ENCODE results near the gene RNF121. TPM values are rescaled to one million over a fixed set of nuclear protein-coding genes. Genes with fewer than 3 reads are reported as not detected.
"Not testable (repeated sequence)": the region's sequence is repeated elsewhere in the genome, so short reads cannot be mapped to it uniquely, and the experiment has no call there.

The RNF121 gene
- total and polyA plus RNA-seq, 2 donors (not counting 1 experiment from before 2014, with no cell fraction given): 31.7 to 56.0 TPM

GRCh38 chr11:71908218-71908617 lies 20.6 kb upstream of the RNF121 start:
- H3K9me3 Mint-ChIP-seq (ENCODE audit: insufficient read depth): no peaks in the 10 kb centered on the region
- no peak overlapping the region for H3K4me2 ChIP-seq (replicated peaks; ENCODE audit: low read depth, low read length, poor library complexity, severe bottlenecking)
- no peak for ATAC-seq (ENCODE audit: low read depth)
- no peak overlapping the region for H3K4me3 Mint-ChIP-seq
- no peak for DNase-seq
- H4K20me1 ChIP-seq (ENCODE audit: control insufficient read depth, insufficient read depth, low read length, poor library complexity, severe bottlenecking): no peaks in the 10 kb centered on the region
- H3K79me2 ChIP-seq (ENCODE audit: control insufficient read depth, insufficient read depth, low read length): no peaks in the 10 kb centered on the region
- peaks cover 1 to 10% of the 10 kb centered on the region in 2 experiments for H3K36me3 ChIP-seq (replicated peaks in 1 of 2; ENCODE audit: control extremely low read depth in 1 of 2, control insufficient read depth in 1 of 2, extremely low read depth in 1 of 2, insufficient read depth in 2 of 2, low read length in 1 of 2)
- no peaks in the 10 kb centered on the region for H3K27me3 ChIP-seq (replicated peaks in 1 of 4; ENCODE audit: control extremely low read depth in 1 of 4, control insufficient read depth in 3 of 4, insufficient read depth in 4 of 4, low read length in 3 of 4)
- H3K27me3 Mint-ChIP-seq: no peaks in the 10 kb centered on the region
- no peak for TF ChIP-seq EZH2 (IDR thresholded peaks at IDR 0.05; ENCODE audit: borderline replicate concordance, insufficient read depth, low read depth, low read length, poor library complexity, severe bottlenecking)
- TF ChIP-seq, protein P1, sequence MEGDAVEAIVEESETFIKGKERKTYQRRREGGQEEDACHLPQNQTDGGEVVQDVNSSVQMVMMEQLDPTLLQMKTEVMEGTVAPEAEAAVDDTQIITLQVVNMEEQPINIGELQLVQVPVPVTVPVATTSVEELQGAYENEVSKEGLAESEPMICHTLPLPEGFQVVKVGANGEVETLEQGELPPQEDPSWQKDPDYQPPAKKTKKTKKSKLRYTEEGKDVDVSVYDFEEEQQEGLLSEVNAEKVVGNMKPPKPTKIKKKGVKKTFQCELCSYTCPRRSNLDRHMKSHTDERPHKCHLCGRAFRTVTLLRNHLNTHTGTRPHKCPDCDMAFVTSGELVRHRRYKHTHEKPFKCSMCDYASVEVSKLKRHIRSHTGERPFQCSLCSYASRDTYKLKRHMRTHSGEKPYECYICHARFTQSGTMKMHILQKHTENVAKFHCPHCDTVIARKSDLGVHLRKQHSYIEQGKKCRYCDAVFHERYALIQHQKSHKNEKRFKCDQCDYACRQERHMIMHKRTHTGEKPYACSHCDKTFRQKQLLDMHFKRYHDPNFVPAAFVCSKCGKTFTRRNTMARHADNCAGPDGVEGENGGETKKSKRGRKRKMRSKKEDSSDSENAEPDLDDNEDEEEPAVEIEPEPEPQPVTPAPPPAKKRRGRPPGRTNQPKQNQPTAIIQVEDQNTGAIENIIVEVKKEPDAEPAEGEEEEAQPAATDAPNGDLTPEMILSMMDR (IDR thresholded peaks at IDR 0.05): no peak
- H3K4me3 ChIP-seq (ENCODE audit: control extremely low read depth in 1 of 5, extremely low read depth in 1 of 5, insufficient read depth in 1 of 5, low read depth in 2 of 5, low read length in 4 of 5): no peak overlapping the region
- ChIA-PET POLR2A (no interaction called here), CTCF (no interaction called here)
- H3K9ac ChIP-seq (ENCODE audit: low read length): no peak overlapping the region
- peaks cover 3% of the 10 kb centered on the region for H3K4me1 Mint-ChIP-seq
- 100% methylated on average over 3 of the region's 9 CpGs for WGBS (ENCODE audit: insufficient coverage)
- H2AFZ ChIP-seq (ENCODE audit: insufficient read depth, low read depth, low read length, poor library complexity, severe bottlenecking): no peak overlapping the region
- no peaks in the 10 kb centered on the region for H3K9me3 ChIP-seq (ENCODE audit: control extremely low read depth in 1 of 3, control insufficient read depth in 2 of 3, insufficient read depth in 1 of 3, low read length in 2 of 3)
- H3K27ac ChIP-seq (ENCODE audit: low read length in 2 of 2): no peak overlapping the region
- H3K27ac Mint-ChIP-seq: no peak overlapping the region
- intact Hi-C loops (cut with micrococcal nuclease): no loop called here
- H3K4me1 ChIP-seq (ENCODE audit: control insufficient read depth in 2 of 2, insufficient read depth in 2 of 2, low read length in 2 of 2): no peaks in the 10 kb centered on the region

GRCh38 chr11:71910775-71911174 lies 18.1 kb upstream of the RNF121 start:
- intact Hi-C loops (cut with micrococcal nuclease); CTCF ChIA-PET; H4K20me1 ChIP-seq (ENCODE audit: control insufficient read depth, insufficient read depth, low read length, poor library complexity, severe bottlenecking); H2AFZ ChIP-seq (ENCODE audit: insufficient read depth, low read depth, low read length, poor library complexity, severe bottlenecking); ATAC-seq (ENCODE audit: low read depth); H3K4me3 Mint-ChIP-seq; DNase-seq; H3K4me1 ChIP-seq (ENCODE audit: control insufficient read depth in 2 of 2, insufficient read depth in 2 of 2, low read length in 2 of 2); H3K9ac ChIP-seq (ENCODE audit: low read length); H3K4me3 ChIP-seq (ENCODE audit: control extremely low read depth in 1 of 5, extremely low read depth in 1 of 5, insufficient read depth in 1 of 5, low read depth in 2 of 5, low read length in 4 of 5); H3K9me3 Mint-ChIP-seq (ENCODE audit: insufficient read depth); H3K27ac ChIP-seq (ENCODE audit: low read length in 2 of 2); H3K27ac Mint-ChIP-seq; H3K79me2 ChIP-seq (ENCODE audit: control insufficient read depth, insufficient read depth, low read length); H3K27me3 Mint-ChIP-seq; H3K4me2 ChIP-seq (replicated peaks; ENCODE audit: low read depth, low read length, poor library complexity, severe bottlenecking); H3K9me3 ChIP-seq (ENCODE audit: control extremely low read depth in 1 of 3, control insufficient read depth in 2 of 3, insufficient read depth in 1 of 3, low read length in 2 of 3); H3K4me1 Mint-ChIP-seq; H3K27me3 ChIP-seq (replicated peaks in 1 of 4; ENCODE audit: control extremely low read depth in 1 of 4, control insufficient read depth in 3 of 4, insufficient read depth in 4 of 4, low read length in 3 of 4): not testable (repeated sequence)
- POLR2A ChIA-PET: interaction anchor here (1.2 kb wide), 1 partner anchor 17 kb away, joined by 4 read pairs; the partner anchor contains the start of gene XNDC1N
- WGBS (ENCODE audit: insufficient coverage): 100% methylated on average over 5 of the region's 5 CpGs
- peaks cover 6 to 26% of the 10 kb centered on the region in 2 experiments for H3K36me3 ChIP-seq (replicated peaks in 1 of 2; ENCODE audit: control extremely low read depth in 1 of 2, control insufficient read depth in 1 of 2, extremely low read depth in 1 of 2, insufficient read depth in 2 of 2, low read length in 1 of 2)

DNA sequence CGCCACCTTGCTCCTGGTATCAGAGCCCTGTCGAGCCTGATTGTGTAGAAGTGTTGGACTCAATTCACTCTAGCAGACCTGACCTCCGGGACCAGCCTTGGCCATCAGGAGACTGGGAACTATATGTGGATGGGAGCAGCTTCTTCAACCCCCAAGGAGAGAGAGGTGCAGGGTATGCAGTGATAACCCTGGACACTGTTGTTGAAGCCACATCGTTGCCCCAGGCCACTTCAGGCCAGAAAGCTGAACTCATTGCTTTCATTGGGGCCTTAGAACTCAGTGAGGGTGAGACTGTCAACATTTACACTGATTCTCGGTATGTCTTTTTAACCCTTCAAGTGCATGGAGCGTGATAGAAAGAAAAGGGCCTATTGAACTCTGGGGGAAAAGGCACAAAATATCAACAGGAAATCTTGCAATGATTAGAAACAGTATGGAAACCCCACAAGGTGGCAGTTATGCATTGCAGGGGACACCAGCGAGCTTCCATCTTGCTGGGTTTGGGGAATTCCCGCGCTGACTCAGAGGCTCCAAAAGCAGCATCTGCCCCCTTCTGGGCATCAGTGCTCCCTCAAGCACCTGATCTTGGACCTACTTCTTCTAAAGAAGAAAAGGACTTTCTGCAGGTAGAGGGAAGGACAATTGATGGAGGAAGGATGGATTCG lies 17.4 kb upstream of the RNF121 start:
- H3K4me3 ChIP-seq (ENCODE audit: control extremely low read depth in 1 of 5, extremely low read depth in 1 of 5, insufficient read depth in 1 of 5, low read depth in 2 of 5, low read length in 4 of 5); H3K4me1 ChIP-seq (ENCODE audit: control insufficient read depth in 2 of 2, insufficient read depth in 2 of 2, low read length in 2 of 2); H3K9ac ChIP-seq (ENCODE audit: low read length); H3K9me3 Mint-ChIP-seq (ENCODE audit: insufficient read depth); H3K4me3 Mint-ChIP-seq; H2AFZ ChIP-seq (ENCODE audit: insufficient read depth, low read depth, low read length, poor library complexity, severe bottlenecking); H3K79me2 ChIP-seq (ENCODE audit: control insufficient read depth, insufficient read depth, low read length); ATAC-seq (ENCODE audit: low read depth); DNase-seq; H3K4me2 ChIP-seq (replicated peaks; ENCODE audit: low read depth, low read length, poor library complexity, severe bottlenecking); H3K4me1 Mint-ChIP-seq; H3K27ac ChIP-seq (ENCODE audit: low read length in 2 of 2); H3K27me3 ChIP-seq (replicated peaks in 1 of 4; ENCODE audit: control extremely low read depth in 1 of 4, control insufficient read depth in 3 of 4, insufficient read depth in 4 of 4, low read length in 3 of 4); H3K9me3 ChIP-seq (ENCODE audit: control extremely low read depth in 1 of 3, control insufficient read depth in 2 of 3, insufficient read depth in 1 of 3, low read length in 2 of 3); H3K27ac Mint-ChIP-seq; intact Hi-C loops (cut with micrococcal nuclease); H4K20me1 ChIP-seq (ENCODE audit: control insufficient read depth, insufficient read depth, low read length, poor library complexity, severe bottlenecking); H3K27me3 Mint-ChIP-seq: not testable (repeated sequence)
- ChIA-PET POLR2A (interaction anchor here (1.2 kb wide), 1 partner anchor 17 kb away, joined by 4 read pairs; the partner anchor contains the start of gene XNDC1N), CTCF (interaction anchor here (0.6 to 0.9 kb wide), 2 partner anchors 104 to 233 kb away, joined by 3 read pairs; no protein-coding TSS in a partner anchor)
- WGBS (ENCODE audit: insufficient coverage): 96% methylated on average over 4 of the region's 10 CpGs
- peaks cover 6 to 32% of the 10 kb centered on the region in 2 experiments for H3K36me3 ChIP-seq (replicated peaks in 1 of 2; ENCODE audit: control extremely low read depth in 1 of 2, control insufficient read depth in 1 of 2, extremely low read depth in 1 of 2, insufficient read depth in 2 of 2, low read length in 1 of 2)
